ENCODE results near the gene BACH1. TPM values are rescaled to one million over a fixed set of nuclear protein-coding genes. Genes with fewer than 3 reads are reported as not detected.

BACH1 gene
- total RNA-seq, 2 donors from 2014 or later = 33.2 to 66.9 TPM

- DNase-seq = no peak
- Histone ChIP-seq H3K4me1 (no peaks in the 10 kb centered on the region), H3K27me3 (no peaks in the 10 kb centered on the region), H3K9me3 (no peaks in the 10 kb centered on the region), H3K27ac (no peak overlapping the region), H3K9ac (ENCODE audit: low read depth in 2 of 2, low read length in 2 of 2) (no peak overlapping the region), H3K4me3 (no peak overlapping the region), H3K36me3 (no peaks in the 10 kb centered on the region)
- intact Hi-C loops (cut with DNase I) = no loop called here
- TF ChIP-seq CTCF (IDR thresholded peaks at IDR 0.05) = no peak
Observed at GRCh38 chr21:29384683-29385359, 86.1 kb downstream of the BACH1 start.

- Histone ChIP-seq H3K36me3 (no peaks in the 10 kb centered on the region), H3K4me1 (no peaks in the 10 kb centered on the region), H3K4me3 (no peak overlapping the region), H3K27ac (no peak overlapping the region), H3K9me3 (no peaks in the 10 kb centered on the region), H3K27me3 (no peaks in the 10 kb centered on the region), H3K9ac (ENCODE audit: low read depth in 2 of 2, low read length in 2 of 2) (no peak overlapping the region)
- intact Hi-C loops (cut with DNase I) = no loop called here
- TF ChIP-seq CTCF (IDR thresholded peaks at IDR 0.05) = no peak
- no peak for DNase-seq
Observed at GRCh38 chr21:29385934-29386520, 87.3 kb downstream of the BACH1 start.

DNA sequence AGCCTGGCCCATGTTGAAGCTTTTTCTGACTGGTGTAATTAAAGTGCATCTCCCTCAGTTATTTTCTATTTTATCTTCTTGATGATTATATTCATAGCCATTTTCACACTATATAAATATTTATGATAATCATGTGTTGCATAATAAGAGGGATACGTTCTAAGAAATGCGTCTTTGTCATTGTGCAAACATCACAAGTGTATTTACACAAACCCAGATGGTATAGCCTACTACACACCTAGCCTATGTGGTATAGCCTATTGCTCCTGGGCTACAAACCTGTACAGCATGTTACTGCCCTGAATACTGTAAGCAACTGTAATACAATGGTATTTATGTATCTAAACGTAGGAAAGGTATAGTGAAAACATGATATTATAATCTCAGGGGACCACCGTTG is 88.1 kb downstream of the BACH1 start:
- Histone ChIP-seq H3K27ac (no peak overlapping the region), H3K9ac (ENCODE audit: low read depth in 2 of 2, low read length in 2 of 2) (no peak overlapping the region), H3K36me3 (no peaks in the 10 kb centered on the region), H3K4me3 (no peak overlapping the region), H3K4me1 (no peaks in the 10 kb centered on the region), H3K27me3 (no peaks in the 10 kb centered on the region), H3K9me3 (no peaks in the 10 kb centered on the region)
- DNase-seq = no peak
- intact Hi-C loops (cut with DNase I) = no loop called here
- TF ChIP-seq CTCF (IDR thresholded peaks at IDR 0.05) = no peak

GRCh38 chr21:29387598-29387997 is 88.9 kb downstream of the BACH1 start:
- no peaks in the 10 kb centered on the region for H3K4me1 ChIP-seq
- H3K27ac ChIP-seq = no peak overlapping the region
- no peak overlapping the region for H3K9ac ChIP-seq (ENCODE audit: low read depth in 2 of 2, low read length in 2 of 2)
- DNase-seq = no peak
- H3K36me3 ChIP-seq = no peaks in the 10 kb centered on the region
- intact Hi-C loops (cut with DNase I) = no loop called here
- TF ChIP-seq CTCF (IDR thresholded peaks at IDR 0.05) = no peak
- H3K27me3 ChIP-seq = no peaks in the 10 kb centered on the region
- no peaks in the 10 kb centered on the region for H3K9me3 ChIP-seq
- H3K4me3 ChIP-seq = no peak overlapping the region

- Histone ChIP-seq H3K4me3 (no peak overlapping the region), H3K4me1 (no peaks in the 10 kb centered on the region), H3K9me3 (no peaks in the 10 kb centered on the region), H3K27me3 (no peaks in the 10 kb centered on the region), H3K27ac (no peak overlapping the region), H3K9ac (ENCODE audit: low read depth in 2 of 2, low read length in 2 of 2) (no peak overlapping the region), H3K36me3 (no peaks in the 10 kb centered on the region)
- no peak for TF ChIP-seq CTCF (IDR thresholded peaks at IDR 0.05)
- DNase-seq = no peak
- intact Hi-C loops (cut with DNase I) = no loop called here
Observed at GRCh38 chr21:29389136-29389535, 90.4 kb downstream of the BACH1 start.

All from colonic mucosa (tissue), 4 donors.